A549 (cell line): ENCODE data around the gene B9D1. TPM values are rescaled to one million over a fixed set of nuclear protein-coding genes. Genes with fewer than 3 reads are reported as not detected.

Experiments used
- ATAC-seq, 2 experiments: fragments of 200-7000 bp in 1 of 2; fragments of >200 bp in 1 of 2; cut with Nextera tagmentation in 1 of 2; cut with Tn5 transposase in 1 of 2; 3 replicates each; pipeline versions ENCODE4 v1.8.0 to v1.9.1; 2018 to 2020; ENCODE audit warnings: mild to moderate bottlenecking in 1 of 2, moderate library complexity in 1 of 2
- CTCF ChIA-PET: fragments of 300-600 bp; sonication (Branson Sonifier 250); formaldehyde crosslinking; extraction: SDS; loops from one replicate; lab custom pipeline; 2021; ENCODE audit warnings: antibody characterized with exemption, inconsistent platforms; lab: Yijun Ruan, JAX
- POLR2A ChIA-PET: fragments of 350-600 bp; formaldehyde crosslinking; extraction: SDS; loops from one replicate; lab custom pipeline; 2021; ENCODE audit warnings: antibody characterized with exemption, inconsistent platforms; lab: Yijun Ruan, JAX
- DNase-seq, 2 experiments: peaks; one replicate each; pipeline versions ENCODE4 v3.0.0 to v3.0.0-alpha.2; 2011 to 2016; ENCODE audit warnings: low read depth in 1 of 2, low spot score in 1 of 2
- FAIRE-seq: peaks from 2 replicates; lab custom pipeline; 2011; peaks lifted over from hg19 to GRCh38; lab: Jason Lieb, UNC
- H3K27ac ChIP-seq, 2 experiments: fragments of >200 bp; sonication (Bioruptor Twin); formaldehyde crosslinking; 3 replicates each; pipeline ENCODE4 v1.5.1; 2016 to 2017
- H3K4me1 ChIP-seq: fragments of >200 bp; sonication (Bioruptor Twin); formaldehyde crosslinking; 3 replicates; pipeline ENCODE4 v1.6.1; 2016
- H3K4me2 ChIP-seq: fragments of >200 bp; sonication (Bioruptor Twin); formaldehyde crosslinking; 3 replicates; pipeline ENCODE4 v1.6.1; 2016
- H3K4me3 ChIP-seq: fragments of >200 bp; sonication (Bioruptor Twin); formaldehyde crosslinking; 3 replicates; pipeline ENCODE4 v1.5.1; 2016
- H3K9me3 ChIP-seq: fragments of >200 bp; sonication (Bioruptor Twin); formaldehyde crosslinking; 3 replicates; pipeline ENCODE4 v1.6.1; 2016
- CBX2 ChIP-seq: fragments of 200-600 bp; sonication (generic); IDR thresholded peaks from 2 replicates; pipeline ENCODE4 v1.6.1; 2016; ENCODE audit warnings: low read depth, mild to moderate bottlenecking, borderline replicate concordance
- ELK1 ChIP-seq: fragments of 150-350 bp; IDR thresholded peaks from 2 replicates; pipeline ENCODE4 v1.6.1; 2014; ENCODE audit warnings: low read depth, mild to moderate bottlenecking, low read length
- WGBS: methylation state at CpG from one replicate; pipeline ENCODE4 v1.1.6; 2017; ENCODE audit errors: missing lambda C conversion rate; 5-methylcytosine and 5-hydroxymethylcytosine counted together
- polyA plus RNA-seq, 4 experiments: library from polyadenylated mRNA; depleted of rRNA in 3 of 4; stranded (reverse); fragments of >200 nt; fragmentation: RNase III in 1 of 4; extraction: RNeasy Plus Mini Kit Qiagen cat#74134 plus additional on column Dnase treatment in 1 of 4; gene quantifications; 2 replicates in 3 of 4; 3 replicates in 1 of 4; pipeline ENCODE4 v1.2.3, GENCODE V29; 2011 to 2017
- small RNA-seq, 6 experiments: library from RNA; depleted of rRNA; stranded (forward); fragments of <200 nt; gene quantifications; one replicate each; pipeline ENCODE3, GENCODE V24; 2012

B9D1 gene
- polyA plus RNA-seq, 2 of the 4 experiments (the other 2 are of a cell fraction): 48.2 to 60.6 TPM

- no peak overlapping the region for H3K4me2 ChIP-seq
- ChIA-PET POLR2A (no interaction called here), CTCF (interaction anchor here (0.7 to 1.9 kb wide), 5 partner anchors 12 to 152 kb away, joined by 3 to 7 read pairs (median 3); no protein-coding TSS in a partner anchor)
Observed at GRCh38 chr17:19294443-19294842, 68.1 kb downstream of the B9D1 start.

More at GRCh38 chr17:19294443-19294842, 68.1 kb downstream of the B9D1 start:
- DNase-seq (no peak), ATAC-seq (no peak), FAIRE-seq (no peak)
- H3K27ac ChIP-seq: no peak overlapping the region
- 83% methylated on average over 3 of the region's 3 CpGs for WGBS
- H3K9me3 ChIP-seq: no peaks in the 10 kb centered on the region
- TF ChIP-seq ELK1: no peak
- no peak for TF ChIP-seq CBX2
- H3K4me1 ChIP-seq: no peaks in the 10 kb centered on the region
- no peak overlapping the region for H3K4me3 ChIP-seq

Small RNAs within 50 kb of the gene (small RNA-seq; reads per million reads assigned to genes)
- gene MIR1180: 0.29 to 30.6 (median 17.6) reads per million in 6 experiments

Other genes with a start within 250 kb of the B9D1 start
- 0.08 and 0.09 TPM in 2 replicates for gene GRAPL, start 235.1 kb downstream of the B9D1 start, polyA plus RNA-seq (2011; rRNA removed)
- gene GRAPL, start 235.1 kb downstream of the B9D1 start, polyA plus RNA-seq (2017; fragmentation: RNase III; extraction: RNeasy Plus Mini Kit Qiagen cat#74134 plus additional on column Dnase treatment): 0.16 to 0.36 TPM (median 0.25 TPM) in 3 replicates
- gene EPN2, start 125.4 kb downstream of the B9D1 start, polyA plus RNA-seq (2011; rRNA removed): 32.7 and 33.8 TPM in 2 replicates
- 30.5 to 33.0 TPM (median 32.1 TPM) in 3 replicates for gene EPN2, start 125.4 kb downstream of the B9D1 start, polyA plus RNA-seq (2017; fragmentation: RNase III; extraction: RNeasy Plus Mini Kit Qiagen cat#74134 plus additional on column Dnase treatment)
- 7.2 and 10.4 TPM in 2 replicates for gene MAPK7, start 15.8 kb upstream of the B9D1 start, polyA plus RNA-seq (2011; rRNA removed)
- 20.1 to 25.8 TPM (median 23.3 TPM) in 3 replicates for gene MAPK7, start 15.8 kb upstream of the B9D1 start, polyA plus RNA-seq (2017; fragmentation: RNase III; extraction: RNeasy Plus Mini Kit Qiagen cat#74134 plus additional on column Dnase treatment)
- gene MFAP4, start 24.5 kb upstream of the B9D1 start, polyA plus RNA-seq (2011; rRNA removed): not detected in 2 replicates
- 0.04 to 0.13 TPM (median 0.13 TPM) in 3 replicates for gene MFAP4, start 24.5 kb upstream of the B9D1 start, polyA plus RNA-seq (2017; fragmentation: RNase III; extraction: RNeasy Plus Mini Kit Qiagen cat#74134 plus additional on column Dnase treatment)
- 0.27 and 0.65 TPM in 2 replicates for gene RNF112, start 48.5 kb upstream of the B9D1 start, polyA plus RNA-seq (2011; rRNA removed)
- 0.66 to 2.7 TPM (median 1.4 TPM) in 3 replicates for gene RNF112, start 48.5 kb upstream of the B9D1 start, polyA plus RNA-seq (2017; fragmentation: RNase III; extraction: RNeasy Plus Mini Kit Qiagen cat#74134 plus additional on column Dnase treatment)
- gene SLC47A1, start 171.1 kb upstream of the B9D1 start, polyA plus RNA-seq (2011; rRNA removed): 21.1 and 35.1 TPM in 2 replicates
- 20.4 to 24.6 TPM (median 24.2 TPM) in 3 replicates for gene SLC47A1, start 171.1 kb upstream of the B9D1 start, polyA plus RNA-seq (2017; fragmentation: RNase III; extraction: RNeasy Plus Mini Kit Qiagen cat#74134 plus additional on column Dnase treatment)